SKM-1 (cell line): Measurements from ENCODE around the gene SCARF2.
"Not testable (repeated sequence)": the region's sequence is repeated elsewhere in the genome, so short reads cannot be mapped to it uniquely, and the experiment has no call there.

Experiments used
- DNase-seq: peaks from one replicate; lab custom pipeline; 2025; ENCODE audit not compliant: unreplicated experiment; lab: John Stamatoyannopoulos, UW

SCARF2 gene

DNA sequence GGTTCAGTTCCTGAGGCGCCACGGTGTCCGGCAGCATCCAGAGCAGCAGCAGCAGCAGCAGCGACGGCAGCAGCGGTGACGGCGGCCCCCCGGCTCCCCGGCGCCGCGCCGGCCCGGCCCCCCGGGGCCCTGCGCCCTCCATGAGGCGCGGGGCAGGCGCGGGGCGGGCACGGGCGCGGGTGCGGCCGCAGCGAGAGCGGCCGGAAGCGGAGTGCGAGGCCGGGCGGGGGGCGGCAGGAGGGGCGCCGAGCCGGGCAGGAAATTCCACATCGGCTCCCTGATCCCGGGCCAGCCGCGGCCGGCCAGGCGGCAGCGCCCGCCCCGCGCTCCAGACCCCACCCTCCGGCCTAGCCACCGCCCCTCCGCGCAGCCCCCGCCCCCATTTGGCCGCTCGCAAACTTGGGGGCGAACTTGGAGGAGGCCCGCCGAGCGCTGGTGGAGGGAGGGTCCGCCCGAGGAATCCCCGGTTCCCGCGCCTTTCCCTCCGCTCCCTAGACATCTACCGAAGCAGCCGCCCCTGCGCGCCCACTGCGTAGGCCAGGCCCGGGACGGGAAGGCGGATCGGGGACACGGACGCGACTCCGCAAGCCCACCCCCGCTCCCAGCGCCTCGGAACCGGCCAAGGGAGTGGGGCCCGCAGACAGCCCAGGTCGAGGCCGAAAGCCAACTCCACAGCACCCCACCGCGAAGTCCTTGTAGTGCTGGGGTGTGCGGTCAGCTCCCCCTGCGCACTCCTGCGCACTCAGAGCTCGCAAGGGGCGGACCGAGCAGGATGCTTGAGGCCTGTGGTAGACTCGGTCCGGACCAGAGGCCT, at the start of gene SCARF2:
TSS of gene SCARF2 (minus strand) at position 213 of the 814 bp plus-strand sequence. CDS start at position 142, 71 bp downstream.
- DNase-seq, result no peak

DNA sequence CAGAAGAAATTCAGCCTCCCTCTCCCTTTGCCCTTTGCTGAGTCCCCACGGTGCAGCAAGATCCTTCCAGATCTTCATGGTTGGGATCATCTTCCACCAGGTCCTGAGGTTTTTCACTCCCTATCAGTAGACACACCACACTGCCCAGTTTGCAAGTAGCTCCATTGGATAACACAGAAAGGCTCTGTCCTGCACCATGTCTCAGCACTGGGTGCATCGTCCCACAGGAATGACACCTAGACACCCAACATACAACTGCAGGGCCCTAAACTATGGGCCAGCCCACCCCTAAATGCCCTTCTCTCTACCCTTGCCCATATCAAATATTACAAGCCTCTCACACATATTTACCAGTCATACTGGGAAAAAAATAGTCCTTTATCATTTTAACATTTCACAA, 48.6 kb upstream of the SCARF2 start:
- DNase-seq, result no peak

GRCh38 chr22:20484948-20485683, 47.5 kb upstream of the SCARF2 start:
- no peak for DNase-seq

DNA sequence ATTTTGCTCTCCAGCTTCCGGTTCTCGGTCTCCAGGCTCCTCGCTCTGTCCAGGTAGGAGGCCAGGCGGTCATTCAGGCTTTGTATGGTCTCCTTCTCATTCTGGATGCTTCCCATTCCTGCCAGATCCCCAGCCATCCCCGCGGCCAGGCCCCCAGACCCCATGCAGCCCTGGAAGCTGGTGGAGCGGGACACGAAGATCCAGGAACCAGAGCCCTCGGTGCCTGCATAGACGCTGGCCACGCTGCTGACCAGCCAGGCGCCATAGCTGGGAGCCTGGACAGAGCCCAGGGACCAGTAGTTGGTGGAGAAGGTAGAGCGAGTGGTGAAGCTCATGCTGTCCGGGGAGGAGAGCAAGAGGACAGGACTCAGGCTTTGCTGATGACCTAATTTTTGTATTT, 46.1 kb upstream of the SCARF2 start:
- DNase-seq, result no peak

DNA sequence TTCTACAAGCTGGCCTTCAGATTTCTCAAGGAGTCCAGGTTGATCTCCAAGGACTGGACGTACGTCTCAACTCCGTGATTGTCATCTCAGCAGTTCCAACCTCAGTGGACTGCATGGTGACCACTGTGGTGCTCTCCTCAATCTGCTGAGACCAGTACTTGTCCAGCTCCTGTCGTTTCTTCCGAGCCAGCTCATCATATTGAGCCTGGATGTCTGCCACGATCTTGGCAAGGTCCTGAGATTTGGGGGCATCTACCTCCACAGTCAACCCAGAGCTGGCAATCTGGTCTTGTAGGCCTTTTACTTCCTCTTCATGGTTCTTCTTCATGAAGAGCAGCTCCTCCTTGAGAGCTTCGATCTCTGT, 45.5 kb upstream of the SCARF2 start:
- DNase-seq, result not testable (repeated sequence)

GRCh38 chr22:20479612-20480196, 42.1 kb upstream of the SCARF2 start:
- no peak for DNase-seq

DNA sequence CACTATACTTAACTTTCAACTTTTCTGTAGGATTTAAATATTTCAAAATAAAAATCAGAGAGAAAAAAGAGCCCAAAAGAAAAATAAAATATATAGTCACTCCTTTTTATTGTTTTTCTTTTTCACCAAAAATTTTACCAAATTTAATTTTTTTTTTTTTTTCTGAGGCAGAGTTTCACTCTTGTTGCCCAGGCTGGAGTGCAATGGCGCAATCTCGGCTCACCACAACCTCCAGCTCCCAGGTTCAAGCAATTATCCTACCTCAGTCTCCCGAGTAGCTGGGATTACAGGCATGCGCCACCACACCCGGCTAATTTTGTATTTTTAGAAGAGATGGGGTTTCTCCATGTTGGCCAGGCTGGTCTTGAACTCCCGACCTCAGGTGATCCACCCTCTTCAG, 40.4 kb upstream of the SCARF2 start:
- not testable (repeated sequence) for DNase-seq

DNA sequence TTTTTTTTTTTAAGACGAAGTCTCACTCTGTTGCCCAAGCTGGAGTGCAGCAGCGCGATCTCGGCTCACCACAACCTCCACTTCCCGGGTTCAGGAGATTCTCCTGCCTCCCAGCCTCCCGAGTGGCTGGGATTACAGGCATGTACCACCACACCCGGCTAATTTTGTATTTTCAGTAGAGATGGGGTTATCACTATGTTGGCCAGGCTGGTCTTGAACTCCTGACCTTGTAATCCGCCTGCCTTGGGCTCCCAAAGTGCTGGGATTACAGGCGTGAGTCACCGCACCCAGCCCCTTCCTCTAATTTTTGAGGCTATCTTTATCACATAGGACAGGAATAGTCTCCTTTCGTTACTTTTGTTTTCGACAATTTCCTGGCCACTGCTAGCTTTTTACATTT, 37.9 kb upstream of the SCARF2 start:
- not testable (repeated sequence) for DNase-seq

DNA sequence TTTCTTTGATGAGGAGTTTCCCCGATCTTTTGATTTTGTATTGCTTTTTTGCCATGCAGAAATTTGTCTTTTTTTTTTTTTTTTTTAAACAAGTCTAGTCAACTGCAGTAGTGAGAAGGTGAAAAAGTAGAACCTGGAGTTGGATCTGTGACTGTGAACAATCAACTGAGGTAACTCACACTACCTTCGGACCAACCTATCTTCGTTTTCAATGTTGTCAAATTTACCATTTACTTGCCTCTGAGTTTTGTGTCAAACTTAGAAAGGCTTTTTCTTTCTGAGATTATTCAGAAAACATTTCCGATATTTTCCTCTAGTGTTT, 37.5 kb upstream of the SCARF2 start:
- no peak for DNase-seq

DNA sequence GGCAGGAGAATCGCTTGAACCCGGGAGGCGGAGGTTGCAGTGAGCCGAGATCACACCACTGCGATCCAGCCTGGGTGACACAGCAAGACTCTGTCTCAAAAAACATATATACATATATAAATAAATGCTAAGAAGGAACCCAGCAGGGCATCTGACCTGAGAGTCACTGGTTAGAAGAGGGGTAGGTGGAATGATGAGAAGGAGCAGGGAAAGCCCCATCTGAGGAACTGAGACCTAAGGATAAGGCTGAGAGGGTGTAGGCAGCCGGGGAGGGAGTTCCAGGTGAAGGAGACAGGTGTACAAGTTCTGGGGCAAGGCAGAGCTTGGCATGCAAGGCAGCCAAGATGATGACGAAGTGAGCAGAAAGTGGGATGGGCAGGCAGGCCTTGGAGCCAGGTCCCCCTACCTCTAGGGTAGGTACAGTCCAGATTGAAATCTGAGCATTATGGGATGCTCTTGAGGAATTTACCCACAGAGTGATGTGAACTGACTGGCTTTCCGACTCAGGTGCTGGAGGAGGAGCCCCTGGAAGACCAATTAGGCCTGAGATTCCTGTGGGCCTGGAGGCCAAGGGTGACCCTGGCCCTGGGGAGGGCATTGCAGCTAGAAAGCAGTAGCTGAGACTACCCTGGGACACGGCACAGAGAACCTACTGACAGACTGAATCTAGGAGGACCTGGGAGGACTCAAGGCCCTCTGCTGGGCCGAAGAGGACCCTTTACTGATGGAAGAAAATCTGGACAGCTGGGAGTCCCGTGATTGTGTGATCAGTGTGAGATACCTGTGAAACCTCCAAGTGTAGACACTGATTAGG, 35.2 kb upstream of the SCARF2 start:
- DNase-seq, result no peak

- no peak for DNase-seq
Observed at GRCh38 chr22:20471126-20471833, 33.7 kb upstream of the SCARF2 start.

GRCh38 chr22:20470525-20470924, 32.9 kb upstream of the SCARF2 start:
- DNase-seq, result not testable (repeated sequence)

DNA sequence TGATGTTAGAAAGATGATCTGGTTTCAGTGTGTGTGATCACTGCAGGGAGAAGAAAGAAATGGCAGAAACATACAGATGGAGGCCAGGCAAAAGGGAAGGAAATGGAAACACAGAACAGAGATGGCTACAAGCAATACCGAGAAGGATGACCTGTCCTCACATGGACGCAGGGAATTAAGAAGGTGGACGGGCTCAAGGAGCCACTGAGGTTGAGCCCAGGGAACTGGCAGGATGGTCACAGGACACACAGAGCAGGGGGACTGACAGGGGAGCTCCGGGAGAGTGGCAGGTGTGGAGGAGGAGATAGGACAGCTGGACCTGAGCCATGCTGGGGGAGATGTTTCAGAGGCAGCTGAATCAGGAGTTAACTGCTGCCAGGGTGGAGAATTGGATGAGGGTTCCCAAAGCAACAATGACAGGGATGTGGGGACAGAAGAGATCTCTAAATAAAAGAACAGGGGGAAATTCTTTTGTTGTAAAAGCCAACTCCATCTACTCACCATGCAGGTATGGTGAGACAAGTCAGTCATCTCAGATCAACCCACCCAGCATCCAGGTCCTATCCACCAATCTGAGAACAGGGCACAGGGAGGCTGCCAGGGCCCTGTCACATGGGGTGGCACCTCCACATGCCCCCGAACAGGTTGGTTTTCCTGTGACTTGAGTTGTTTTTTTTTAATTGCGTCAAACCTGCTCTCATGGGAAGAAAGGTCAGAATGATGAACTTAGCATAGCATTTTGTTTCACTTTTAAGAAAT, 31.7 kb upstream of the SCARF2 start:
- DNase-seq, result no peak

- no peak for DNase-seq
Observed at GRCh38 chr22:20466659-20467379, 29.2 kb upstream of the SCARF2 start.

DNA sequence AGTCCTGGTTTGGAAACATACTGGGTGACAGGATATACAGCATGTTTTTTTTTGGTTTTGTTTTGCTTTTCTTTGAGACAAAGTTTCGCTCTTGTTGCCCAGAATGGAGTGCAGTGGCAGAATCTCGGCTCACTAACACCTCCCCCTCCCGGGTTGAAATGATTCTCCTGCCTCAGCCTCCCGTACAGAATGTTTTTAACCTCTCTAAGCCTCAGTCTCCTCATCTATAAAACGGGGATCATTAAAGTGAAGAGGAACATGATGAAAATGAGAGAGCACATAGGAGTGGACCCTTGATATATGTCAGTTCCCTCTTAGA, 28.1 kb upstream of the SCARF2 start:
- no peak for DNase-seq

- no peak for DNase-seq
Observed at GRCh38 chr22:20464912-20465758, 27.5 kb upstream of the SCARF2 start.

GRCh38 chr22:20464096-20464614, 26.5 kb upstream of the SCARF2 start:
- no peak for DNase-seq

GRCh38 chr22:20463324-20464095, 25.9 kb upstream of the SCARF2 start:
- DNase-seq, result peak; percentile 86
